NCI-H82 treated with DMSO at 0.1 percent for 48 hours (cell line): ENCODE data around the gene TEDDM1.

Experiments used
- DNase-seq: peaks from one replicate; lab custom pipeline; 2025; ENCODE audit not compliant: unreplicated experiment; lab: John Stamatoyannopoulos, UW

TEDDM1 gene

GRCh38 chr1:182407724-182408123 lies 7.3 kb upstream of the TEDDM1 start:
- no peak for DNase-seq

GRCh38 chr1:182406012-182406411 lies 5.5 kb upstream of the TEDDM1 start:
- DNase-seq = no peak

GRCh38 chr1:182405578-182405977 lies 5.1 kb upstream of the TEDDM1 start:
- DNase-seq = no peak

GRCh38 chr1:182404781-182405180 lies 4.3 kb upstream of the TEDDM1 start:
- DNase-seq = no peak

GRCh38 chr1:182397653-182398393 lies 2.6 kb downstream of the TEDDM1 start:
- DNase-seq = no peak

- no peak for DNase-seq
Observed at GRCh38 chr1:182395906-182396305, 4.6 kb downstream of the TEDDM1 start.

GRCh38 chr1:182394055-182394775 lies 6.3 kb downstream of the TEDDM1 start:
- DNase-seq = no peak

- no peak for DNase-seq
Observed at GRCh38 chr1:182392050-182393028, 8.1 kb downstream of the TEDDM1 start.

- DNase-seq = peak; percentile 92
Observed at GRCh38 chr1:182391362-182392049, 9.0 kb downstream of the TEDDM1 start, which contains the start of gene GLUL. TSS of gene GLUL (minus strand) at chr1:182391790. CDS start at chr1:182388737, 3,053 bp downstream.

- no peak for DNase-seq
Observed at GRCh38 chr1:182391028-182391361, 9.5 kb downstream of the TEDDM1 start.

- no peak for DNase-seq
Observed at GRCh38 chr1:182389619-182390047, 10.8 kb downstream of the TEDDM1 start.

GRCh38 chr1:182388392-182389134 lies 11.9 kb downstream of the TEDDM1 start:
- DNase-seq = no peak

GRCh38 chr1:182387566-182387965 lies 12.9 kb downstream of the TEDDM1 start:
- DNase-seq = no peak

- DNase-seq = no peak
Observed at GRCh38 chr1:182386980-182387379, 13.5 kb downstream of the TEDDM1 start.

- no peak for DNase-seq
Observed at GRCh38 chr1:182385885-182386853, 14.3 kb downstream of the TEDDM1 start.

GRCh38 chr1:182384387-182384960 lies 16.0 kb downstream of the TEDDM1 start:
- DNase-seq = no peak

- DNase-seq = no peak
Observed at GRCh38 chr1:182383934-182384333, 16.5 kb downstream of the TEDDM1 start.

GRCh38 chr1:182383037-182383661 lies 17.3 kb downstream of the TEDDM1 start:
- DNase-seq = no peak
